Thoracic aorta (tissue), 2 donors: ENCODE data around the gene PLEKHH2. TPM values are rescaled to one million over a fixed set of nuclear protein-coding genes. Genes with fewer than 3 reads are reported as not detected.
"Not testable (repeated sequence)": the region's sequence is repeated elsewhere in the genome, so short reads cannot be mapped to it uniquely, and the experiment has no call there.

Experiments used
- ATAC-seq: fragments of 150-250 bp; one replicate; pipeline ENCODE4 v1.8.0; 2017; ENCODE audit warnings: low read depth; ENCODE audit not compliant: insufficient number of reproducible peaks, low FRiP score
- DNase-seq: peaks from one replicate; pipeline ENCODE4 v3.0.0-alpha.2; 2020; ENCODE audit warnings: low spot score
- H3K27ac ChIP-seq, 2 donors: fragments of 200-600 bp; sonication (generic); 1 replicate in 1 of 2; 2 replicates in 1 of 2; pipeline ENCODE4 v1.5.1; 2016; ENCODE audit warnings: mild to moderate bottlenecking in 2 of 2, moderate library complexity in 2 of 2
- H3K27me3 ChIP-seq: fragments of 200-600 bp; sonication (generic); replicated peaks from 2 replicates; pipeline ENCODE4 v1.6.0; 2016; ENCODE audit warnings: mild to moderate bottlenecking; ENCODE audit not compliant: insufficient read depth
- H3K36me3 ChIP-seq: fragments of 200-600 bp; sonication (generic); one replicate; pipeline ENCODE4 v1.5.1; 2016
- H3K4me1 ChIP-seq, 2 donors: fragments of 200-600 bp; sonication (generic); 1 replicate in 1 of 2; 2 replicates in 1 of 2; pipeline versions ENCODE4 v1.5.1 to v1.6.0; 2016; ENCODE audit warnings: low read depth in 2 of 2, mild to moderate bottlenecking in 1 of 2; ENCODE audit not compliant: control insufficient read depth in 1 of 2
- H3K4me3 ChIP-seq: fragments of 200-600 bp; sonication (generic); 2 replicates; pipeline ENCODE4 v1.5.1; 2016; ENCODE audit warnings: mild to moderate bottlenecking
- H3K9me3 ChIP-seq: fragments of 200-600 bp; sonication (generic); 2 replicates; pipeline ENCODE4 v1.5.1; 2016
- CTCF ChIP-seq: fragments of 200-600 bp; sonication (generic); IDR thresholded peaks from one replicate; pipeline ENCODE4 v1.5.1; 2019; ENCODE audit warnings: antibody characterized with exemption
- total RNA-seq, 2 donors: library from RNA; depleted of rRNA; stranded (reverse); fragments of >200 nt; gene quantifications; one replicate each; pipeline versions ENCODE4 v1.1.0 to v1.2.3, GENCODE V29; 2016

The PLEKHH2 gene
- total RNA-seq, 2 donors from 2014 or later: 23.3 to 29.5 TPM

GRCh38 chr2:43619511-43619910 lies 17.5 kb upstream of the PLEKHH2 start:
- DNase-seq: no peak
- TF ChIP-seq CTCF: no peak
- Histone ChIP-seq H3K9me3 (no peaks in the 10 kb centered on the region), H3K4me1 (no peaks in the 10 kb centered on the region), H3K27me3 (no peaks in the 10 kb centered on the region), H3K27ac (no peak overlapping the region), H3K36me3 (no peaks in the 10 kb centered on the region), H3K4me3 (no peak overlapping the region)
- ATAC-seq: no peak

- Histone ChIP-seq H3K36me3 (no peaks in the 10 kb centered on the region), H3K9me3 (no peaks in the 10 kb centered on the region), H3K4me3 (no peak overlapping the region), H3K4me1 (no peaks in the 10 kb centered on the region), H3K27ac (no peak overlapping the region), H3K27me3 (no peaks in the 10 kb centered on the region)
- TF ChIP-seq CTCF: no peak
- ATAC-seq (no peak), DNase-seq (no peak)
Observed at GRCh38 chr2:43622931-43623451, 14.1 kb upstream of the PLEKHH2 start.

- no peak for TF ChIP-seq CTCF
- Histone ChIP-seq H3K9me3 (no peaks in the 10 kb centered on the region), H3K4me1 (peaks cover 0 to 3% of the 10 kb centered on the region in 2 donors), H3K27ac (no peak overlapping the region), H3K36me3 (no peaks in the 10 kb centered on the region), H3K27me3 (no peaks in the 10 kb centered on the region), H3K4me3 (no peak overlapping the region)
- DNase-seq: no peak
- no peak for ATAC-seq
Observed at GRCh38 chr2:43631618-43632317, 5.3 kb upstream of the PLEKHH2 start.

GRCh38 chr2:43634604-43635306 lies 2.3 kb upstream of the PLEKHH2 start:
- Histone ChIP-seq H3K4me3 (no peak overlapping the region), H3K9me3 (no peaks in the 10 kb centered on the region), H3K27me3 (no peaks in the 10 kb centered on the region), H3K4me1 (peaks cover 0 to 4% of the 10 kb centered on the region in 2 donors), H3K36me3 (no peaks in the 10 kb centered on the region), H3K27ac (no peak overlapping the region)
- no peak for TF ChIP-seq CTCF
- no peak for DNase-seq
- no peak for ATAC-seq

- not testable (repeated sequence) for ATAC-seq, DNase-seq, H3K9me3 ChIP-seq, H3K4me3 ChIP-seq, H3K36me3 ChIP-seq, H3K27me3 ChIP-seq, H3K4me1 ChIP-seq, H3K27ac ChIP-seq
Observed at GRCh38 chr2:43636153-43636552, 907 bp upstream of the PLEKHH2 start.
